OCI-LY3 (cell line): ENCODE data around the gene USP5.

ENCODE experiments used
- EZH2phosphoT487 ChIP-seq: fragments of 200-600 bp; shearing (Covaris generic); IDR thresholded peaks from 2 replicates; pipeline ENCODE4 v1.6.1; 2018; ENCODE audit warnings: antibody characterized with exemption, mixed run types, low read depth
- TF ChIP-seq, protein P1 (sequence below): fragments of 200-600, 300-600 bp; sonication (generic); IDR thresholded peaks from 2 replicates; pipeline ENCODE4 v1.5.1; 2014; ENCODE audit warnings: antibody characterized with exemption, low read length, low read depth

DNA sequence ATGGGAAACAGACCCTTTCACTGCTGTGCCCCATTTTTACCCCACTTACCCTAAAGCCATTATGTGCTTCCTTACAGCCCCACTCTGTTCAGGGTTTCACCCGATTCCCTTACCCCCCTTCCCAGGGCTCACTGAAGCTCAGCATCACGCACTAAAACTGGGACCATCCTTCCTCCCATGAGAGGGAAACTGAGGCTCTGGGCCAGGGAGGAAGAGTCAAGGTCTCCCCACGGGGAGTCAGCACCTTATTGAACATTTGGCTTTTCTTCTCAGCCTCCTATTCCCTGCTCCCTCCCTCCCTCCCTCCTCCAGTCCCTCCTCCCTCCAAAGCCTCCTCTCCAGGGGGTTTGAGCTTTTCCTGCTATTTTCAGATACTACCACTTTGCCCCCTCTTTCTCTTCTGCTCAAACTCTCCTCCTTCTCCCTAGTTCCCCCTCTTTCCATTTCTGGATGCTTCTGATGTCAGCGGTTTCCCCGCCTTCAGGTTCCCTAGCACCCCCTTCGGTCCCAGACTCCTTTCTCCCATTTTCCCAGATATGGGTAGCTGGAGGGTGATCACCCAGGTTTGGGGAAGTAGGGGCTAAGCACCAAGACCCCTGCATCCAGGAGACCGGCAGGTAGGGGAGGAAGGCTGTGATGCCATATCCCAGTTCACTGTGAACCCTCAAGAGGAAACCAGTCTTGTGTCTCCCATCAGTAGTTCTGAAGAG, 29.4 kb upstream of the USP5 start:
- TF ChIP-seq, protein P1, sequence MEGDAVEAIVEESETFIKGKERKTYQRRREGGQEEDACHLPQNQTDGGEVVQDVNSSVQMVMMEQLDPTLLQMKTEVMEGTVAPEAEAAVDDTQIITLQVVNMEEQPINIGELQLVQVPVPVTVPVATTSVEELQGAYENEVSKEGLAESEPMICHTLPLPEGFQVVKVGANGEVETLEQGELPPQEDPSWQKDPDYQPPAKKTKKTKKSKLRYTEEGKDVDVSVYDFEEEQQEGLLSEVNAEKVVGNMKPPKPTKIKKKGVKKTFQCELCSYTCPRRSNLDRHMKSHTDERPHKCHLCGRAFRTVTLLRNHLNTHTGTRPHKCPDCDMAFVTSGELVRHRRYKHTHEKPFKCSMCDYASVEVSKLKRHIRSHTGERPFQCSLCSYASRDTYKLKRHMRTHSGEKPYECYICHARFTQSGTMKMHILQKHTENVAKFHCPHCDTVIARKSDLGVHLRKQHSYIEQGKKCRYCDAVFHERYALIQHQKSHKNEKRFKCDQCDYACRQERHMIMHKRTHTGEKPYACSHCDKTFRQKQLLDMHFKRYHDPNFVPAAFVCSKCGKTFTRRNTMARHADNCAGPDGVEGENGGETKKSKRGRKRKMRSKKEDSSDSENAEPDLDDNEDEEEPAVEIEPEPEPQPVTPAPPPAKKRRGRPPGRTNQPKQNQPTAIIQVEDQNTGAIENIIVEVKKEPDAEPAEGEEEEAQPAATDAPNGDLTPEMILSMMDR, result no peak
- no peak for TF ChIP-seq EZH2phosphoT487
